ENCODE results near the gene AMZ1. TPM values are rescaled to one million over a fixed set of nuclear protein-coding genes. Genes with fewer than 3 reads are reported as not detected.
"Not testable (repeated sequence)": the region's sequence is repeated elsewhere in the genome, so short reads cannot be mapped to it uniquely, and the experiment has no call there.

AMZ1 gene
- total RNA-seq, 1 experiment from 2014 or later, result 0.85 TPM

DNA sequence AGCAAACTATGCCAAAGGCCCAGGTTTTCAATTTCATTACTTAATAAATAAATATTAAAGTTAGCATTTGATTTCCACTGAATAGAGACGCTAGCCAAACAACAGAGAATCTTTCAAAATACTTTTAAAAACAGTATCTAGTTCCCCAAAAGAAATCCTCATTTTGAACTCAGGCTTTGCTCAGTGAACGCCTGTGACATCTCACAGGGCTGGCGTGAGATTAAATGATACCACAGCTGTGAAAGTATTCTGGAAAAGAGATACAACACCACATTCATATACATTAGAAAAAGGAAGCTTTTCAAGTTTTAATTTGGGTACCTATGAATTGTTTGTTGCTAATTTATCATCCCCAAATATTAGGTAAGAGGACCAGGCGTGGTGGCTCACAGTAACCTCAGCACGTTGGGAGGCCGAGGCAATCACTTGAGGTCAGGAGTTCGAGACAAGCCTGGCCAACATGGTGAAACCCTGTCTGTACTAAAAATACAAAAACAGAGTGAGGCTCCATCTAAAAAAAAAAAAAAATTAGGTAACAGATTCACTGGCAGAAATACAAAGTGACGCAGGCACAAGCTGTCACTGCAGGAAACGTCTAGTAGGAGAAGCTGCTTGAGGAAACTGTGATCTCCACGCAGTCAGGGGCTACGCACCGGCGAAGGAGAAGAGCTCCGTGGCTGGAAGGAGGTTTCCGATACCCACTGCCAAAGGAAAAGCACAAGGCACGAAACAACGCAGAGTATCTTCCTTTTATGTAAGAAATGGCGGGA lies 50.0 kb downstream of the AMZ1 start (continued):
- TF ChIP-seq, protein P1, sequence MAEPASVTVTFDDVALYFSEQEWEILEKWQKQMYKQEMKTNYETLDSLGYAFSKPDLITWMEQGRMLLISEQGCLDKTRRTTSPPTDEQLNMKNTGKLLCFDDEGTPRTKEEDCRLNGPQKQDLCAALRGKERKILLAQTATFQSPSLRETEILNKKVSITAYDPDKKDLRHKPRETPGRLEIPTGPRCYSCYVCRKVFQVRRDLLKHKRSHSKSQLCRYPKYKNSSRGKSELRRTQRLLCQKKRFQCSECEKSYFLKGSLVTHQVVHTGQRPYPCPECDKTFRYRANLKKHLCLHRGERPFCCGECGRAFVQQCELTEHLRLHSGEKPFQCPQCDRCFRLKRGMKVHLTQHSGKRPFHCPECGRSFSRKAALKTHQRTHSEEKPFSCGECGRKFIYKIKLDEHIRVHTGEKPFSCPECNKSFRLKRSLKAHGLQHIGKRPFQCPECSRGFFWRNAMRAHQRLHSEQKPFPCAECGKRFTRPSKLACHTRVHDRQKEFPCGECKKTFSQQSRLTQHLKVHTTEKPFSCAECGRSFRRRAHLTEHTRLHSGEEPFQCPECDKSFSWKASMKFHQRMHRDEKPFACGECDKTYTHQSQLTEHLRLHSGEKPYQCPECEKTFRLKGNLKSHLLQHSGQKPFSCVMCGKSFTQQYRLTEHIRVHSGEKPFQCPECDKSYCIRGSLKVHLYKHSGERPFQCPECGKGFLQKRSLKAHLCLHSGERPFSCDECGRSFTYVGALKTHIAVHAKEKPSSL (CRISPR knock-in tag; conservative IDR thresholded peaks at IDR 0.05), result no peak
- TF ChIP-seq TEAD4 (CRISPR knock-in tag; IDR thresholded peaks at IDR 0.05), result no peak

DNA sequence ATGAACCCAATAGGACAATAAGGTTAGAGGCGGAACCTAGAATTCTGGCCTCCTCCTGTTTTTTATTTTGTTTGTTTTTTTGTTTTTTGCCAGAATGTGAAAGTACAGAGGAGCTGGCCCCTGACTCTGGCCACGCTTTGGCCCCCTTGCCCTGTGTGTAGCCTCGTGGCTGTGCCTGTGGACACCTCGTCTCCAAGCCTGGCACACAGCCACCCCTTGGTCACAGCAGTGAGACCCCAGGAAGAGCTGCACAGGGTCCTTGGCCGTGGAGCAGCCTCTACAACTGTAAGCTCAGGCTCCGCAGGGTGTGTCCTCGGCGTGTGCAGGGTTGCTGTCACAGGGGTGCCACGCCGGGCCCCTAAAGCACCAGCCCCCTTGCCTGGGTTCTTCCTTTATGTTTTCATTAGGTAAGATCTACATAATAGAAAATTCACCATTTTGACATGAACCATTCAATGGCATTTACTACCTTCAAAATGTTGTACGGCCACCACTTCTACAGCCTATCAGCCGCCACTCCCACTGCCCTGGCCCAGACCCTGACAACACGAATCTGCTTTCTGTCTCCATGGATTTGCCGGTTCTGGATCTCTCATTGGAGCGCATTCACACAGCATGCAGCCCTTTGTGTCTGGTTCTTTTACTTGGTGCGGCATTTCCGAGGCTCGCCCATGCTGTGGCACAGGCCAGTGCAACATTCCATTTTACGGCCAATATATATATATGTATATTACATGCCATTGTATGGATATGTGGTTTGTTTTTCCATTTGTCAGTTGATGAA lies 51.0 kb downstream of the AMZ1 start:
- Mint-ChIP-seq H3K4me3 (no peak overlapping the region), H3K27ac (peak overlapping the region; percentile 27; the same call in 1 of the 2 replicates), H3K9me3 (peaks cover 12% of the 10 kb centered on the region), H3K36me3 (peaks cover 31% of the 10 kb centered on the region), H3K27me3 (ENCODE audit: low read depth) (no peaks in the 10 kb centered on the region), H3K4me1 (peaks cover 26% of the 10 kb centered on the region)
- CTCF ChIA-PET, result interaction anchor here (1.4 to 2.6 kb wide), 3 partner anchors 20 to 29 kb away, joined by 7 to 12 read pairs (median 10); no protein-coding TSS in a partner anchor
- POLR2A ChIA-PET, result no interaction called here
- DNase-seq (ENCODE audit: low spot score) (peak; percentile 7), ATAC-seq (no peak)
- TF ChIP-seq, protein P2, sequence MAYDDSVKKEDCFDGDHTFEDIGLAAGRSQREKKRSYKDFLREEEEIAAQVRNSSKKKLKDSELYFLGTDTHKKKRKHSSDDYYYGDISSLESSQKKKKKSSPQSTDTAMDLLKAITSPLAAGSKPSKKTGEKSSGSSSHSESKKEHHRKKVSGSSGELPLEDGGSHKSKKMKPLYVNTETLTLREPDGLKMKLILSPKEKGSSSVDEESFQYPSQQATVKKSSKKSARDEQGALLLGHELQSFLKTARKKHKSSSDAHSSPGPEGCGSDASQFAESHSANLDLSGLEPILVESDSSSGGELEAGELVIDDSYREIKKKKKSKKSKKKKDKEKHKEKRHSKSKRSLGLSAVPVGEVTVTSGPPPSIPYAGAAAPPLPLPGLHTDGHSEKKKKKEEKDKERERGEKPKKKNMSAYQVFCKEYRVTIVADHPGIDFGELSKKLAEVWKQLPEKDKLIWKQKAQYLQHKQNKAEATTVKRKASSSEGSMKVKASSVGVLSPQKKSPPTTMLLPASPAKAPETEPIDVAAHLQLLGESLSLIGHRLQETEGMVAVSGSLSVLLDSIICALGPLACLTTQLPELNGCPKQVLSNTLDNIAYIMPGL (CRISPR knock-in tag; IDR thresholded peaks at IDR 0.05), result no peak
- no peak for TF ChIP-seq ZNF416 (CRISPR knock-in tag; IDR thresholded peaks at IDR 0.05)
- TF ChIP-seq, protein P3, sequence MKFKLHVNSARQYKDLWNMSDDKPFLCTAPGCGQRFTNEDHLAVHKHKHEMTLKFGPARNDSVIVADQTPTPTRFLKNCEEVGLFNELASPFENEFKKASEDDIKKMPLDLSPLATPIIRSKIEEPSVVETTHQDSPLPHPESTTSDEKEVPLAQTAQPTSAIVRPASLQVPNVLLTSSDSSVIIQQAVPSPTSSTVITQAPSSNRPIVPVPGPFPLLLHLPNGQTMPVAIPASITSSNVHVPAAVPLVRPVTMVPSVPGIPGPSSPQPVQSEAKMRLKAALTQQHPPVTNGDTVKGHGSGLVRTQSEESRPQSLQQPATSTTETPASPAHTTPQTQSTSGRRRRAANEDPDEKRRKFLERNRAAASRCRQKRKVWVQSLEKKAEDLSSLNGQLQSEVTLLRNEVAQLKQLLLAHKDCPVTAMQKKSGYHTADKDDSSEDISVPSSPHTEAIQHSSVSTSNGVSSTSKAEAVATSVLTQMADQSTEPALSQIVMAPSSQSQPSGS (CRISPR knock-in tag; IDR thresholded peaks at IDR 0.05; ENCODE audit: borderline replicate concordance, low read depth), result no peak

DNA sequence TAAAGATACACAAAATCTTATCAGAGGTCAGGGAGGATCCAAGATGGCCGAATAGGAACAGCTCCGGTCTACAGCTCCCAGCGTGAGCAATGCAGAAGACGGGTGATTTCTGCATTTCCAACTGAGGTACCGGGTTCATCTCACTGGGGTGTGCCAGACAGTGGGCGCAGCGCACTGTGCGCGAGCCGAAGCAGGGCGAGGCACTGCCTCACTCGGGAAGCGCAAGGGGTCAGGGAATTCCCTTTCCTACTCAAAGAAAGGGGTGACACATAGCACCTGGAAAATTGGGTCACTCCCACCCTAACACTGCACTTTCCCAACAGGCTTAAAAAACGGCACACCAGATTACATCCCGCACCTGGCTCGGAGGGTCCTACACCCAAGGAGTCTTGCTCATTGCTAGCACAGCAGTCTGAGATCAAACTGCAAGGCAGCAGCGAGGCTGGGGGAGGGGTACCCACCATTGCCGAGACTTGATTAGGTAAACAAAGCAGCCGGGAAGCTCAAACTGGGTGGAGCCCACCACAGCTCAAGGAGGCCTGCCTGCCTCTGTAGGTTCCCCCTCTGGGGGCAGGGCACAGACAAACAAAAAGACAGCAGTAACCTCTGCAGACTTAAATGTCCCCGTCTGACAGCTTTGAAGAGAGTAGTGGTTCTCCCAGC lies 55.7 kb downstream of the AMZ1 start:
- peaks cover 64% of the 10 kb centered on the region for H3K36me3 Mint-ChIP-seq
- H3K4me1 Mint-ChIP-seq; H3K27ac Mint-ChIP-seq; POLR2A ChIA-PET; CTCF ChIA-PET; H3K4me3 Mint-ChIP-seq; H3K27me3 Mint-ChIP-seq (ENCODE audit: low read depth); ATAC-seq: not testable (repeated sequence)
- peaks cover 46% of the 10 kb centered on the region for H3K9me3 Mint-ChIP-seq
- peak; percentile 6 for DNase-seq (ENCODE audit: low spot score)

DNA sequence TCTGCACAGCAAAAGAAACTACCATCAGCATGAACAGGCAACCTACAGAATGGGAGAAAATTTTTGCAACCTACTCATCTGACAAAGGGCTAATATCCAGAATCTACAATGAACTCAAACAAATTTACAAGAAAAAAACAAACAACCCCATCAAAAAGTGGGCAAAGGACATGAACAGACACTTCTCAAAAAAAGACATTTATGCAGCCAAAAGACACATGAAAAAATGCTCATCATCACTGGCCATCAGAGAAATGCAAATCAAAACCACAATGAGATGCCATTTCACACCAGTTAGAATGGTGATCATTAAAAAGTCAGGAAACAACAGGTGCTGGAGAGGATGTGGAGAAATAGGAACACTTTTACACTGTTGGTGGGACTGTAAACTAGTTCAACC lies 60.7 kb downstream of the AMZ1 start:
- DNase-seq (ENCODE audit: low spot score); H3K27ac Mint-ChIP-seq; ATAC-seq; H3K4me3 Mint-ChIP-seq; H3K27me3 Mint-ChIP-seq (ENCODE audit: low read depth); POLR2A ChIA-PET; CTCF ChIA-PET: not testable (repeated sequence)
- Mint-ChIP-seq H3K4me1 (peaks cover 23% of the 10 kb centered on the region), H3K36me3 (peaks cover 48% of the 10 kb centered on the region), H3K9me3 (peaks cover 39% of the 10 kb centered on the region)

DNA sequence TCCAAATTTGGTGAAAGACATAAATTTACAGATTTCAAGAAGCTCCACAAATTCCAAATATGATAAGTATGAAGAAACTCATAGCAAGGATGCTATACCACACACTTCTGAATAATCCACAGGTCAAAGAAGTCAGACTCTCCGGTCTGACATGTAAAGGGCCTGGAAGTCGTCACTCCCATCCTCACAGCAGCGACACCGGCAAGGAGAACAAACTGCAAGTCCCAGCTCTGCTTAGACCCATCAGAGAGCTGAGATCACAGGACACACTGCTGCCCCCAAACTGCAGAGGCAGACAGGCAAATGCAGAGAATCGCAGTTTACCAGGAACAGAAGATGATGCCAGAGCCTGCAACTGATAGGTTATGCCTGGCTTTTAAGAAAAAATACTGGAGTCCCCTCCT lies 62.0 kb downstream of the AMZ1 start:
- Mint-ChIP-seq H3K4me1 (peaks cover 23% of the 10 kb centered on the region), H3K36me3 (peaks cover 37% of the 10 kb centered on the region), H3K27ac (no peak overlapping the region), H3K4me3 (no peak overlapping the region), H3K27me3 (ENCODE audit: low read depth) (no peaks in the 10 kb centered on the region), H3K9me3 (peaks cover 28% of the 10 kb centered on the region)
- TF ChIP-seq ZNF416 (CRISPR knock-in tag; IDR thresholded peaks at IDR 0.05) (no peak), SMAD4 (CRISPR knock-in tag; IDR thresholded peaks at IDR 0.05) (no peak), ETV6 (CRISPR knock-in tag; IDR thresholded peaks at IDR 0.05) (no peak), TEAD4 (CRISPR knock-in tag; IDR thresholded peaks at IDR 0.05) (no peak), NFE2L1 (CRISPR knock-in tag; IDR thresholded peaks at IDR 0.05) (no peak)
- TF ChIP-seq, protein P4, sequence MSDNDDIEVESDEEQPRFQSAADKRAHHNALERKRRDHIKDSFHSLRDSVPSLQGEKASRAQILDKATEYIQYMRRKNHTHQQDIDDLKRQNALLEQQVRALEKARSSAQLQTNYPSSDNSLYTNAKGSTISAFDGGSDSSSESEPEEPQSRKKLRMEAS (CRISPR knock-in tag; IDR thresholded peaks at IDR 0.05), result no peak
- TF ChIP-seq, protein P3 (CRISPR knock-in tag; IDR thresholded peaks at IDR 0.05; ENCODE audit: borderline replicate concordance, low read depth), result no peak
- TF ChIP-seq, protein P5, sequence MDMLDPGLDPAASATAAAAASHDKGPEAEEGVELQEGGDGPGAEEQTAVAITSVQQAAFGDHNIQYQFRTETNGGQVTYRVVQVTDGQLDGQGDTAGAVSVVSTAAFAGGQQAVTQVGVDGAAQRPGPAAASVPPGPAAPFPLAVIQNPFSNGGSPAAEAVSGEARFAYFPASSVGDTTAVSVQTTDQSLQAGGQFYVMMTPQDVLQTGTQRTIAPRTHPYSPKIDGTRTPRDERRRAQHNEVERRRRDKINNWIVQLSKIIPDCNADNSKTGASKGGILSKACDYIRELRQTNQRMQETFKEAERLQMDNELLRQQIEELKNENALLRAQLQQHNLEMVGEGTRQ (CRISPR knock-in tag; IDR thresholded peaks at IDR 0.05), result no peak
- ChIA-PET POLR2A (interaction anchor here (0.6 to 0.8 kb wide), 2 partner anchors 15 to 40 kb away, joined by 3 read pairs; no protein-coding TSS in a partner anchor), CTCF (interaction anchor here (1.0 to 2.0 kb wide), 4 partner anchors 10 to 115 kb away, joined by 3 to 7 read pairs (median 4); no protein-coding TSS in a partner anchor)
- ATAC-seq (peak; percentile 72), DNase-seq (ENCODE audit: low spot score) (no peak)
